GM12878 (cell line): Measurements from ENCODE around the gene SGTA. TPM values are rescaled to one million over a fixed set of nuclear protein-coding genes. Genes with fewer than 3 reads are reported as not detected.

Source experiments
- ATAC-seq: fragments of 200-7000 bp; cut with Tn5 transposase; 3 replicates; pipeline ENCODE4 v1.9.1; 2020; ENCODE audit warnings: mild to moderate bottlenecking, moderate library complexity
- BruUV-seq: library from RNA; stranded (reverse); fragments of 400-500 nt; replicated peaks from 2 replicates; lab custom pipeline; 2021; lab: Mats Ljungman, UMichigan
- CTCF ChIA-PET: fragments of 300-600 bp; sonication (Branson Sonifier 250); formaldehyde crosslinking; extraction: SDS; loops from one replicate; lab custom pipeline; 2021; ENCODE audit warnings: inconsistent platforms; lab: Yijun Ruan, JAX
- POLR2A ChIA-PET: fragments of 350-600 bp; formaldehyde crosslinking; extraction: SDS; loops from one replicate; lab custom pipeline; 2021; ENCODE audit warnings: inconsistent platforms; lab: Charles Lee
- RAD21 ChIA-PET: fragments of 300-600 bp; sonication (Branson Sonifier 250); formaldehyde crosslinking; loops from one replicate; lab custom pipeline; 2023; ENCODE audit warnings: antibody characterized with exemption; ENCODE audit not compliant: unreplicated experiment; lab: Charles Lee
- SMC1A ChIA-PET: fragments of 300-600 bp; sonication (Branson Sonifier 250); formaldehyde crosslinking; loops from one replicate; lab custom pipeline; 2023; ENCODE audit not compliant: unreplicated experiment, uncharacterized antibody; lab: Charles Lee
- DNase-seq: peaks from one replicate; pipeline ENCODE4 v3.0.0-alpha.2; 2011; ENCODE audit warnings: low read depth, low spot score
- FAIRE-seq: peaks from 3 replicates; lab custom pipeline; 2011; peaks lifted over from hg19 to GRCh38; lab: Jason Lieb, UNC
- H2AFZ ChIP-seq: 2 replicates; pipeline ENCODE4 v1.6.0; 2011; ENCODE audit warnings: low read depth, low read length, control low read depth; ENCODE audit not compliant: control insufficient read depth
- H3K27ac ChIP-seq: 2 replicates; pipeline ENCODE4 v1.5.1; 2011; ENCODE audit warnings: control low read depth; ENCODE audit not compliant: control insufficient read depth, insufficient read depth
- H3K27me3 ChIP-seq, 2 experiments: replicated peaks in 1 of 2; 2 replicates each; pipeline versions ENCODE4 v1.6.0 to v1.6.1; 2011; ENCODE audit warnings: low read length in 1 of 2; ENCODE audit not compliant: control insufficient read depth in 2 of 2, insufficient read depth in 2 of 2
- H3K36me3 ChIP-seq, 2 experiments: 2 replicates each; pipeline ENCODE4 v1.5.1; 2011; ENCODE audit warnings: low read length in 1 of 2; ENCODE audit not compliant: control insufficient read depth in 2 of 2, insufficient read depth in 2 of 2
- H3K4me1 ChIP-seq: 2 replicates; pipeline ENCODE4 v1.6.1; 2011; ENCODE audit warnings: mild to moderate bottlenecking, low read length, moderate library complexity, mixed read lengths; ENCODE audit not compliant: control insufficient read depth, insufficient read depth
- H3K4me2 ChIP-seq: 2 replicates; pipeline ENCODE4 v1.6.0; 2011; ENCODE audit warnings: control low read depth; ENCODE audit not compliant: control insufficient read depth, insufficient read depth
- H3K4me3 ChIP-seq: fragments of 200-600 bp; sonication (generic); 2 replicates; pipeline ENCODE4 v1.5.1; 2016
- H3K79me2 ChIP-seq: 2 replicates; pipeline ENCODE4 v1.6.0; 2011; ENCODE audit warnings: low read length; ENCODE audit not compliant: control insufficient read depth, insufficient read depth
- H3K9ac ChIP-seq: 2 replicates; pipeline ENCODE4 v1.8.0; 2011; ENCODE audit warnings: low read length, control low read depth, mixed read lengths; ENCODE audit not compliant: control insufficient read depth, insufficient read depth
- H3K9me3 ChIP-seq: replicated peaks from 3 replicates; pipeline ENCODE4 v1.5.1; 2011; ENCODE audit warnings: mild to moderate bottlenecking, low read length; ENCODE audit not compliant: control insufficient read depth, insufficient read depth
- H4K20me1 ChIP-seq: 2 replicates; pipeline ENCODE4 v1.6.0; 2011; ENCODE audit not compliant: control insufficient read depth, insufficient read depth
- MLLT1 ChIP-seq: fragments of 450-650 bp; IDR thresholded peaks from 2 replicates; pipeline ENCODE4 v1.6.1; 2016; ENCODE audit warnings: mild to moderate bottlenecking
- POLR2AphosphoS2 ChIP-seq: IDR thresholded peaks from 2 replicates; pipeline ENCODE4 v1.6.1; 2011; ENCODE audit warnings: low read depth, mild to moderate bottlenecking, low read length, improper control_type of control experiment, moderate library complexity
- RUNX3 ChIP-seq: IDR thresholded peaks from 2 replicates; pipeline ENCODE4 v1.6.1; 2012; ENCODE audit warnings: low read length, inconsistent platforms
- WRNIP1 ChIP-seq: IDR thresholded peaks from 2 replicates; pipeline ENCODE4 v1.6.1; 2011; ENCODE audit warnings: low read depth, low read length, improper control_type of control experiment, borderline replicate concordance
- ZNF24 ChIP-seq: fragments of 450-650 bp; IDR thresholded peaks from 2 replicates; pipeline ENCODE4 v1.6.1; 2017; ENCODE audit warnings: antibody characterized with exemption, mild to moderate bottlenecking
- WGBS: methylation state at CpG from one replicate; pipeline ENCODE4 v1.1.6; 2016; ENCODE audit warnings: low lambda C conversion rate; ENCODE audit not compliant: insufficient replicate concordance, insufficient coverage; ENCODE audit errors: missing lambda C conversion rate; 5-methylcytosine and 5-hydroxymethylcytosine counted together
- in situ Hi-C: fragments of 300-500 bp; cut with MboI; formaldehyde crosslinking; loops from 9 replicates; pipeline ENCODE4 v1.14.3; 2018; ENCODE audit warnings: mixed read lengths
- intact Hi-C: fragments of 100-400 bp; cut with micrococcal nuclease; formaldehyde crosslinking; loops from one replicate; pipeline ENCODE4 v1.14.2; 2022; ENCODE audit not compliant: unreplicated experiment
- polyA plus RNA-seq, 11 experiments: library from polyadenylated mRNA; depleted of rRNA in 4 of 11; unstranded in 6 of 11; stranded (reverse) in 5 of 11; fragments of >200 nt; fragmentation: Nextera tagmentation in 4 of 11; fragmentation: Illumina TruSeq in 1 of 11; extraction: Ambion mirVana in 4 of 11; extraction: Trizol in 1 of 11; gene quantifications; 1 replicate in 1 of 11; 2 replicates in 10 of 11; pipeline versions ENCODE4 v1.2.1 to v1.2.3, GENCODE V29; 2011 to 2016; ENCODE audit warnings: inconsistent platforms in 2 of 11, missing spikeins in 2 of 11, low read depth in 1 of 11
- total RNA-seq, 4 experiments: library from RNA; depleted of rRNA in 3 of 4; stranded (reverse); fragments of >200 nt in 3 of 4; fragmentation: Illumina TruSeq in 1 of 4; extraction: Trizol in 1 of 4; gene quantifications; 2 replicates each; pipeline versions ENCODE4 v1.2.1 to v1.2.3, GENCODE V29; 2013 to 2021

The SGTA gene
- total and polyA plus RNA-seq, 10 of the 15 experiments (the other 5 are each of a cell fraction or from before 2014, with no cell fraction given) = 2.0 to 102 (median 48.2) TPM

- RAD21 ChIA-PET = no interaction called here
- peak overlapping the region; percentile 82; the same call in 1 of the 2 replicates for H3K27ac ChIP-seq
- in situ Hi-C loops (no loop called here), intact Hi-C loops (no loop called here)
- no peaks in the 10 kb centered on the region for H4K20me1 ChIP-seq
- WGBS = 97% methylated on average over 32 of the region's 32 CpGs
- no peak overlapping the region for H3K9ac ChIP-seq
- H3K27me3 ChIP-seq = no peaks in the 10 kb centered on the region
- POLR2A ChIA-PET = no interaction called here
- DNase-seq (no peak), FAIRE-seq (no peak)
- CTCF ChIA-PET = no interaction called here
- no peak overlapping the region for H2AFZ ChIP-seq
- H3K4me3 ChIP-seq = no peak overlapping the region
- H3K9me3 ChIP-seq = no peaks in the 10 kb centered on the region
- peak overlapping the region; percentile 96; the same call in 1 of the 2 replicates for H3K4me2 ChIP-seq
- H3K4me1 ChIP-seq = peaks cover 32% of the 10 kb centered on the region
- TF ChIP-seq MLLT1 = 0 out of 2 replicates have a peak, but pooled peaks have one; percentile 9
- no peak for TF ChIP-seq RUNX3
- TF ChIP-seq WRNIP1 = no peak
- no peak for TF ChIP-seq POLR2AphosphoS2
- TF ChIP-seq, all 136 proteins: peak for 1
- peaks cover 52% of the 10 kb centered on the region for H3K79me2 ChIP-seq
- H3K36me3 ChIP-seq = peaks cover 14 to 19% of the 10 kb centered on the region in 2 experiments; a peak in 3 of 4 replicates
- BruUV-seq = no TSS peak
- no peak for ATAC-seq
- SMC1A ChIA-PET = no interaction called here
These were observed 7.6 kb upstream of the SGTA start for GRCh38 chr19:2790557-2791271.

GRCh38 chr19:2790194-2790556, 7.1 kb upstream of the SGTA start:
- in situ Hi-C loops = no loop called here
- SMC1A ChIA-PET = no interaction called here
- TF ChIP-seq ZNF24 (no peak), MLLT1 (peak; percentile 59)
- TF ChIP-seq, all 136 proteins: peak for 1
- Histone ChIP-seq H3K9me3 (no peaks in the 10 kb centered on the region), H4K20me1 (no peaks in the 10 kb centered on the region), H3K4me3 (no peak overlapping the region), H3K4me1 (peaks cover 32% of the 10 kb centered on the region), H3K27ac (peak overlapping the region; percentile 82), H3K36me3 (peaks cover 11 to 16% of the 10 kb centered on the region in 2 experiments; a peak in 3 of 4 replicates), H3K79me2 (peaks cover 57% of the 10 kb centered on the region), H2AFZ (no peak overlapping the region), H3K27me3 (no peaks in the 10 kb centered on the region), H3K4me2 (peak overlapping the region; percentile 96), H3K9ac (no peak overlapping the region)
- ChIA-PET RAD21 (no interaction called here), CTCF (no interaction called here), POLR2A (interaction anchor here (0.7 kb wide), 1 partner anchor 88 kb away, joined by 3 read pairs; no protein-coding TSS in a partner anchor)
- BruUV-seq = no TSS peak
- ATAC-seq (no peak), DNase-seq (no peak), FAIRE-seq (no peak)
- WGBS = 96% methylated on average over 14 of the region's 14 CpGs
- intact Hi-C loops = no loop called here
